Endodermal cell (in vitro differentiated cells): ENCODE measurements around the gene RRP8. TPM values are rescaled to one million over a fixed set of nuclear protein-coding genes. Genes with fewer than 3 reads are reported as not detected.

ENCODE experiments used
- DNase-seq: peaks from one replicate; pipeline ENCODE4 v3.0.0-alpha.2; 2017
- H3K27ac ChIP-seq: 2 replicates; pipeline ENCODE4 v1.5.1; 2013; ENCODE audit warnings: mild to moderate bottlenecking, low read depth, low read length, moderate library complexity
- H3K27me3 ChIP-seq: 2 replicates; pipeline ENCODE4 v1.6.1; 2013; ENCODE audit warnings: mild to moderate bottlenecking, low read length, moderate library complexity; ENCODE audit not compliant: insufficient read depth, control insufficient read depth, poor library complexity, severe bottlenecking
- H3K36me3 ChIP-seq: 2 replicates; pipeline ENCODE4 v1.7.0; 2013; ENCODE audit warnings: mild to moderate bottlenecking, low read length, moderate library complexity; ENCODE audit not compliant: control insufficient read depth, insufficient read depth
- H3K4me1 ChIP-seq: one replicate; pipeline ENCODE4 v1.7.0; 2013; ENCODE audit warnings: low read length; ENCODE audit not compliant: control insufficient read depth, insufficient read depth
- H3K4me3 ChIP-seq: 2 replicates; pipeline ENCODE4 v1.5.1; 2013; ENCODE audit warnings: mild to moderate bottlenecking, low read length, moderate library complexity
- H3K9ac ChIP-seq: 2 replicates; pipeline ENCODE4 v1.6.1; 2013; ENCODE audit warnings: mild to moderate bottlenecking, low read length, moderate library complexity; ENCODE audit not compliant: poor library complexity, severe bottlenecking; ENCODE audit errors: extremely low read depth
- H3K9me3 ChIP-seq: 2 replicates; pipeline ENCODE4 v1.6.1; 2013; ENCODE audit warnings: mild to moderate bottlenecking, low read length, moderate library complexity; ENCODE audit not compliant: control insufficient read depth
- H3K27ac Mint-ChIP-seq: 2 replicates; pipeline ENCODE4 v1.8.0; 2020; ENCODE audit warnings: mixed read lengths
- H3K27me3 Mint-ChIP-seq: 2 replicates; pipeline ENCODE4 v1.8.0; 2021; ENCODE audit warnings: mild to moderate bottlenecking, mixed read lengths; ENCODE audit not compliant: insufficient read depth
- H3K36me3 Mint-ChIP-seq: 2 replicates; pipeline ENCODE4 v1.8.0; 2020; ENCODE audit warnings: low read depth, mixed read lengths
- H3K4me1 Mint-ChIP-seq: 2 replicates; pipeline ENCODE4 v1.8.0; 2020; ENCODE audit warnings: mixed read lengths
- H3K4me3 Mint-ChIP-seq: 2 replicates; pipeline ENCODE4 v1.8.0; 2020; ENCODE audit warnings: mild to moderate bottlenecking, moderate library complexity, mixed read lengths
- H3K9me3 Mint-ChIP-seq: 2 replicates; pipeline ENCODE4 v1.8.0; 2020; ENCODE audit warnings: mild to moderate bottlenecking, mixed read lengths
- WGBS, 2 experiments: methylation state at CpG; one replicate each; pipeline versions ENCODE4 v1.1.5 to v1.1.7; 2013; ENCODE audit warnings: missing lambda C conversion rate in 2 of 2, mixed read lengths in 1 of 2; ENCODE audit not compliant: insufficient coverage in 1 of 2, insufficient read length in 1 of 2; 5-methylcytosine and 5-hydroxymethylcytosine counted together
- total RNA-seq, 2 donors: library from RNA; stranded (reverse); fragmentation: NEBNext Ultra II Directional in 1 of 2; extraction: Animal tissue kit (Norgen Biotek cat#: 25700) in 1 of 2; gene quantifications; 2 replicates in 1 of 2; 3 replicates in 1 of 2; pipeline ENCODE4 v1.2.1, GENCODE V29; 2021
- TF ChIP-seq, protein P1 (sequence below): fragments of 200-600 bp; sonication (generic); conservative IDR thresholded peaks from 2 replicates; pipeline ENCODE4 v1.5.0; 2021; ENCODE audit warnings: antibody characterized with exemption, mild to moderate bottlenecking

The RRP8 gene
- total RNA-seq, 2 donors from 2014 or later: 11.0 to 12.8 TPM

- peaks cover 43% of the 10 kb centered on the region for H3K36me3 ChIP-seq
- H3K27me3 Mint-ChIP-seq: no peaks in the 10 kb centered on the region
- H3K9ac ChIP-seq: no peak overlapping the region
- peak; percentile 20 for DNase-seq
- H3K4me1 ChIP-seq: no peaks in the 10 kb centered on the region
- TF ChIP-seq, protein P1, sequence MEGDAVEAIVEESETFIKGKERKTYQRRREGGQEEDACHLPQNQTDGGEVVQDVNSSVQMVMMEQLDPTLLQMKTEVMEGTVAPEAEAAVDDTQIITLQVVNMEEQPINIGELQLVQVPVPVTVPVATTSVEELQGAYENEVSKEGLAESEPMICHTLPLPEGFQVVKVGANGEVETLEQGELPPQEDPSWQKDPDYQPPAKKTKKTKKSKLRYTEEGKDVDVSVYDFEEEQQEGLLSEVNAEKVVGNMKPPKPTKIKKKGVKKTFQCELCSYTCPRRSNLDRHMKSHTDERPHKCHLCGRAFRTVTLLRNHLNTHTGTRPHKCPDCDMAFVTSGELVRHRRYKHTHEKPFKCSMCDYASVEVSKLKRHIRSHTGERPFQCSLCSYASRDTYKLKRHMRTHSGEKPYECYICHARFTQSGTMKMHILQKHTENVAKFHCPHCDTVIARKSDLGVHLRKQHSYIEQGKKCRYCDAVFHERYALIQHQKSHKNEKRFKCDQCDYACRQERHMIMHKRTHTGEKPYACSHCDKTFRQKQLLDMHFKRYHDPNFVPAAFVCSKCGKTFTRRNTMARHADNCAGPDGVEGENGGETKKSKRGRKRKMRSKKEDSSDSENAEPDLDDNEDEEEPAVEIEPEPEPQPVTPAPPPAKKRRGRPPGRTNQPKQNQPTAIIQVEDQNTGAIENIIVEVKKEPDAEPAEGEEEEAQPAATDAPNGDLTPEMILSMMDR: no peak
- H3K27me3 ChIP-seq: no peaks in the 10 kb centered on the region
- no peaks in the 10 kb centered on the region for H3K4me1 Mint-ChIP-seq
- no peak overlapping the region for H3K27ac ChIP-seq
- H3K9me3 Mint-ChIP-seq: no peaks in the 10 kb centered on the region
- H3K4me3 ChIP-seq: no peak overlapping the region
- no peak overlapping the region for H3K27ac Mint-ChIP-seq
- WGBS, 2 experiments: 95 to 100% methylated on average over 2 of the region's 2 CpGs
- no peak overlapping the region for H3K4me3 Mint-ChIP-seq
- no peaks in the 10 kb centered on the region for H3K9me3 ChIP-seq
- peaks cover 17% of the 10 kb centered on the region for H3K36me3 Mint-ChIP-seq
These were observed 3.5 kb downstream of the RRP8 start for GRCh38 chr11:6599881-6600390.

- TF ChIP-seq, protein P1: no peak
These were observed 4.0 kb downstream of the RRP8 start for GRCh38 chr11:6599449-6599848.

DNA sequence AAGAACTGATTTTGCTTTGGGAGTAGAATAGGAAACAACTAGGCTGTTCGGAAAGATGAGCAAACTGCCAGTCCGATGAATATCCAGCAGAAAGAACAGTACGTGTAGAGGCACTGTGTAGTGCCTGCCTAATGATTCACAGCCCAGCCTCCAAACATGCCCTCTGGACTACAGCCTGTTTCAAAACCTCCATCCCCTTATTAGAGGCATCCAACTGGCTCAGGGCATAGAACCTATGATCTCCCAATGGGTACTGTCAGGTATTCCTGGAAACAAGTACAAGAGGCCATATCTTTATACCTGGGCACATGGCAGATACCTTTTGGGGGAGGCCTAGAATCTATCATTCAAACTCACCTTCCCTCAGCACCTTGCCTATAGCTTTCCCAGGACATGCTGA, 4.9 kb downstream of the RRP8 start:
- 92 to 100% methylated on average over 3 of the region's 3 CpGs for WGBS, 2 experiments
- Histone ChIP-seq H3K36me3 (peaks cover 53% of the 10 kb centered on the region), H3K27me3 (no peaks in the 10 kb centered on the region), H3K4me3 (no peak overlapping the region), H3K4me1 (no peaks in the 10 kb centered on the region), H3K27ac (no peak overlapping the region), H3K9me3 (no peaks in the 10 kb centered on the region), H3K9ac (no peak overlapping the region)
- DNase-seq: peak; percentile 15
- no peak overlapping the region for H3K4me3 Mint-ChIP-seq
- TF ChIP-seq, protein P1: no peak
- peaks cover 19% of the 10 kb centered on the region for H3K36me3 Mint-ChIP-seq
- H3K9me3 Mint-ChIP-seq: no peaks in the 10 kb centered on the region
- H3K4me1 Mint-ChIP-seq: no peaks in the 10 kb centered on the region
- no peaks in the 10 kb centered on the region for H3K27me3 Mint-ChIP-seq
- no peak overlapping the region for H3K27ac Mint-ChIP-seq

More at GRCh38 chr11:6599449-6599848, 4.0 kb downstream of the RRP8 start:
- Histone ChIP-seq H3K9me3 (no peaks in the 10 kb centered on the region), H3K36me3 (peaks cover 46% of the 10 kb centered on the region), H3K9ac (no peak overlapping the region), H3K27ac (no peak overlapping the region), H3K4me3 (no peak overlapping the region), H3K4me1 (no peaks in the 10 kb centered on the region), H3K27me3 (no peaks in the 10 kb centered on the region)
- WGBS, 2 experiments: 77 to 100% methylated on average over 1 of the region's 1 CpG
- Mint-ChIP-seq H3K4me1 (no peaks in the 10 kb centered on the region), H3K27ac (no peak overlapping the region), H3K9me3 (no peaks in the 10 kb centered on the region), H3K27me3 (no peaks in the 10 kb centered on the region), H3K36me3 (peaks cover 18% of the 10 kb centered on the region), H3K4me3 (no peak overlapping the region)
- peak; percentile 5 for DNase-seq
